Transverse colon (tissue), 4 donors: ENCODE results near the gene USP46. TPM values are rescaled to one million over a fixed set of nuclear protein-coding genes. Genes with fewer than 3 reads are reported as not detected.

Experiments used
- DNase-seq: peaks from one replicate; pipeline ENCODE4 v3.0.0-alpha.2; 2019
- H3K27ac ChIP-seq, 4 donors: fragments of 200-600 bp; sonication (generic); 2 replicates each; pipeline ENCODE4 v1.5.1; 2016 to 2018; ENCODE audit warnings: inconsistent platforms in 4 of 4
- H3K27me3 ChIP-seq: fragments of 200-600 bp; sonication (generic); 2 replicates; pipeline ENCODE4 v1.5.1; 2017; ENCODE audit warnings: inconsistent platforms
- H3K36me3 ChIP-seq, 4 donors: fragments of 200-600 bp; sonication (generic); 2 replicates each; pipeline ENCODE4 v1.5.1; 2017 to 2019; ENCODE audit warnings: inconsistent platforms in 4 of 4
- H3K4me1 ChIP-seq, 4 donors: fragments of 200-600 bp; sonication (generic); 2 replicates each; pipeline ENCODE4 v1.5.1; 2017 to 2020; ENCODE audit warnings: inconsistent platforms in 4 of 4
- H3K4me3 ChIP-seq, 4 donors: fragments of 200-600 bp; sonication (generic); 1 replicate in 1 of 4; 2 replicates in 3 of 4; pipeline versions ENCODE4 v1.5.1 to v1.6.1; 2017 to 2019; ENCODE audit warnings: inconsistent platforms in 4 of 4
- H3K9me3 ChIP-seq, 2 donors: fragments of 200-600 bp; sonication (generic); 2 replicates each; pipeline ENCODE4 v1.5.1; 2017 to 2019; ENCODE audit warnings: inconsistent platforms in 2 of 2
- CTCF ChIP-seq, 5 experiments: fragments of 200-600 bp in 3 of 5; fragments of 450-650 bp in 2 of 5; sonication (generic) in 3 of 5; IDR thresholded peaks; 1 replicate in 2 of 5; 2 replicates in 3 of 5; pipeline ENCODE4 v1.5.1; 2016 to 2017; ENCODE audit warnings: antibody characterized with exemption in 5 of 5, inconsistent platforms in 3 of 5, mild to moderate bottlenecking in 2 of 5, moderate library complexity in 1 of 5
- EP300 ChIP-seq: sonication (generic); formaldehyde crosslinking; IDR thresholded peaks from one replicate; pipeline ENCODE4 v1.6.1; 2017; ENCODE audit warnings: antibody characterized with exemption, low read depth
- POLR2A ChIP-seq: fragments of 450-650 bp; IDR thresholded peaks from one replicate; pipeline ENCODE4 v1.6.1; 2016; ENCODE audit warnings: antibody characterized with exemption, mild to moderate bottlenecking, moderate library complexity
- POLR2AphosphoS5 ChIP-seq, 3 donors: sonication (generic); formaldehyde crosslinking; IDR thresholded peaks; one replicate each; pipeline ENCODE4 v1.6.1; 2016; ENCODE audit warnings: antibody characterized with exemption in 3 of 3
- WGBS, 2 donors: methylation state at CpG; one replicate each; pipeline ENCODE4 v1.1.5; 2018; ENCODE audit warnings: low coverage in 1 of 2; 5-methylcytosine and 5-hydroxymethylcytosine counted together
- in situ Hi-C, 4 donors: fragments of 200-750 bp; cut with MboI; loops; one replicate each; pipeline versions ENCODE4 v1.15.0 to v1.15.1; 2017; ENCODE audit warnings: low sequenced_read_pairs in 3 of 4, low pct_ligation_motif_present in 1 of 4, low pct_unique_long_range_greater_than_20kb in 1 of 4
- intact Hi-C: fragments of 100-400 bp; cut with DNase I; formaldehyde crosslinking; loops from one replicate; pipeline ENCODE4 v1.15.1; 2023; ENCODE audit warnings: low total_unique reads
- total RNA-seq, 4 donors: library from RNA; depleted of rRNA; stranded (reverse); fragments of >200 nt; gene quantifications; one replicate each; pipeline ENCODE4 v1.1.0, GENCODE V29; 2016

The USP46 gene
- total RNA-seq, 4 donors from 2014 or later, result 6.0 to 7.6 (median 6.8) TPM

GRCh38 chr4:52586069-52586468, 73.0 kb downstream of the USP46 start:
- in situ Hi-C loops, result no loop called here
- Histone ChIP-seq H3K27ac (no peak overlapping the region), H3K4me1 (no peaks in the 10 kb centered on the region), H3K27me3 (no peaks in the 10 kb centered on the region), H3K9me3 (no peaks in the 10 kb centered on the region), H3K4me3 (no peak overlapping the region), H3K36me3 (no peaks in the 10 kb centered on the region)
- intact Hi-C loops, result no loop called here
- WGBS, 2 donors, result 36 to 54% methylated on average over 3 of the region's 3 CpGs
- DNase-seq, result no peak
- TF ChIP-seq POLR2A (no peak), EP300 (no peak), POLR2AphosphoS5 (IDR thresholded peaks at IDR 0.05) (no peak), CTCF (IDR thresholded peaks at IDR 0.05) (no peak)

GRCh38 chr4:52585379-52585778, 73.7 kb downstream of the USP46 start:
- Histone ChIP-seq H3K27me3 (no peaks in the 10 kb centered on the region), H3K27ac (no peak overlapping the region), H3K4me1 (no peaks in the 10 kb centered on the region), H3K4me3 (no peak overlapping the region), H3K9me3 (no peaks in the 10 kb centered on the region), H3K36me3 (no peaks in the 10 kb centered on the region)
- 75 to 80% methylated on average over 1 to 2 of the region's 2 CpGs for WGBS, 2 donors
- TF ChIP-seq POLR2AphosphoS5 (IDR thresholded peaks at IDR 0.05) (no peak), CTCF (IDR thresholded peaks at IDR 0.05) (no peak), POLR2A (no peak), EP300 (no peak)
- intact Hi-C loops, result no loop called here
- no peak for DNase-seq
- in situ Hi-C loops, result no loop called here

GRCh38 chr4:52579602-52580272, 79.4 kb downstream of the USP46 start:
- Histone ChIP-seq H3K27me3 (no peaks in the 10 kb centered on the region), H3K4me1 (no peaks in the 10 kb centered on the region), H3K9me3 (no peaks in the 10 kb centered on the region), H3K27ac (no peak overlapping the region), H3K4me3 (no peak overlapping the region), H3K36me3 (no peaks in the 10 kb centered on the region)
- DNase-seq, result no peak
- 73 to 86% methylated on average over 2 to 4 of the region's 4 CpGs for WGBS, 2 donors
- in situ Hi-C loops, result no loop called here
- intact Hi-C loops, result no loop called here
- TF ChIP-seq POLR2AphosphoS5 (IDR thresholded peaks at IDR 0.05) (no peak), EP300 (no peak), POLR2A (no peak), CTCF (IDR thresholded peaks at IDR 0.05) (no peak)

GRCh38 chr4:52578951-52579350, 80.2 kb downstream of the USP46 start:
- WGBS, 2 donors, result 93 to 100% methylated on average over 2 of the region's 2 CpGs
- H3K27me3 ChIP-seq, result no peaks in the 10 kb centered on the region
- no peak for TF ChIP-seq CTCF (IDR thresholded peaks at IDR 0.05)
- TF ChIP-seq POLR2A, result no peak
- TF ChIP-seq EP300, result no peak
- no peak for TF ChIP-seq POLR2AphosphoS5 (IDR thresholded peaks at IDR 0.05)
- no peak overlapping the region for H3K27ac ChIP-seq
- H3K4me1 ChIP-seq, result no peaks in the 10 kb centered on the region
- in situ Hi-C loops (no loop called here), intact Hi-C loops (no loop called here)
- no peaks in the 10 kb centered on the region for H3K36me3 ChIP-seq
- no peak overlapping the region for H3K4me3 ChIP-seq
- DNase-seq, result no peak
- no peaks in the 10 kb centered on the region for H3K9me3 ChIP-seq
